PC-3 (cell line): Measurements from ENCODE around the gene NPR3. TPM values are rescaled to one million over a fixed set of nuclear protein-coding genes. Genes with fewer than 3 reads are reported as not detected.

Experiments
- ATAC-seq: fragments of 200-7000 bp; cut with Tn5 transposase; 2 replicates; pipeline ENCODE4 v1.9.1; 2020; ENCODE audit warnings: mild to moderate bottlenecking, moderate library complexity
- BruUV-seq: library from RNA; stranded (reverse); fragments of 400-500 nt; replicated peaks from 2 replicates; lab custom pipeline; 2021; lab: Mats Ljungman, UMichigan
- CTCF ChIA-PET: fragments of 300-600 bp; sonication (Branson Sonifier 250); formaldehyde crosslinking; loops from one replicate; lab custom pipeline; 2022; ENCODE audit warnings: antibody characterized with exemption; lab: Charles Lee
- POLR2A ChIA-PET: fragments of 300-600 bp; sonication (Branson Sonifier 250); formaldehyde crosslinking; loops from one replicate; lab custom pipeline; 2022; ENCODE audit warnings: antibody characterized with exemption; ENCODE audit not compliant: unreplicated experiment; lab: Charles Lee
- DNase-seq: peaks from one replicate; pipeline ENCODE4 v3.0.0-alpha.2; 2015
- H2AFZ ChIP-seq: fragments of 300-600 bp; sonication (generic); 2 replicates; pipeline ENCODE4 v1.6.0; 2016; ENCODE audit warnings: antibody characterized with exemption, low read length
- H3F3A ChIP-seq: fragments of 300-600 bp; sonication (generic); one replicate; pipeline ENCODE4 v1.6.0; 2017; ENCODE audit warnings: antibody characterized with exemption, low read length, control low read depth, mild to moderate bottlenecking; ENCODE audit not compliant: unreplicated experiment
- H3K27ac ChIP-seq: fragments of 300-600 bp; sonication (generic); 2 replicates; pipeline ENCODE4 v1.5.1; 2016; ENCODE audit warnings: mild to moderate bottlenecking, low read length
- H3K27me3 ChIP-seq: fragments of 300-600 bp; sonication (generic); 2 replicates; pipeline ENCODE4 v1.6.1; 2016; ENCODE audit warnings: low read length, mixed read lengths
- H3K36me3 ChIP-seq: fragments of 300-600 bp; sonication (generic); 2 replicates; pipeline ENCODE4 v1.6.1; 2016; ENCODE audit warnings: low read depth, mixed run types, low read length, mixed read lengths
- H3K4me1 ChIP-seq: fragments of 300-600 bp; sonication (generic); 2 replicates; pipeline ENCODE4 v1.5.1; 2016; ENCODE audit warnings: low read length; ENCODE audit not compliant: insufficient read depth
- H3K4me2 ChIP-seq: fragments of 300-600 bp; sonication (generic); 2 replicates; pipeline ENCODE4 v1.6.0; 2016; ENCODE audit warnings: low read length
- H3K4me3 ChIP-seq: fragments of 300-600 bp; sonication (generic); 2 replicates; pipeline ENCODE4 v1.5.1; 2016; ENCODE audit warnings: mild to moderate bottlenecking, low read length, mixed read lengths
- H3K79me2 ChIP-seq: fragments of 300-600 bp; sonication (generic); 2 replicates; pipeline ENCODE4 v1.6.1; 2017; ENCODE audit warnings: low read length, mixed read lengths
- H3K9ac ChIP-seq: fragments of 300-600 bp; sonication (generic); 2 replicates; pipeline ENCODE4 v1.6.0; 2016; ENCODE audit warnings: mild to moderate bottlenecking, low read length
- H3K9me2 ChIP-seq: fragments of 300-600 bp; sonication (generic); replicated peaks from 2 replicates; pipeline ENCODE4 v1.6.1; 2016; ENCODE audit warnings: mixed run types, low read length, mixed read lengths
- H3K9me3 ChIP-seq: fragments of 300-600 bp; sonication (generic); 2 replicates; pipeline ENCODE4 v1.6.1; 2016; ENCODE audit warnings: low read length, mixed read lengths
- H4K20me1 ChIP-seq: fragments of 300-600 bp; sonication (generic); 2 replicates; pipeline ENCODE4 v1.6.1; 2016; ENCODE audit warnings: low read length, mixed read lengths
- CTCF ChIP-seq: fragments of 300-600 bp; sonication (generic); conservative IDR thresholded peaks from 2 replicates; pipeline ENCODE4 v1.5.1; 2017; ENCODE audit warnings: antibody characterized with exemption, low read depth, mild to moderate bottlenecking, low read length
- EZH2 ChIP-seq: fragments of 300-600 bp; sonication (generic); IDR thresholded peaks from one replicate; pipeline ENCODE4 v1.6.1; 2017; ENCODE audit warnings: antibody characterized with exemption, mild to moderate bottlenecking, low read length; ENCODE audit not compliant: unreplicated experiment
- EZH2phosphoT487 ChIP-seq: fragments of 300-600 bp; sonication (generic); IDR thresholded peaks from 2 replicates; pipeline ENCODE4 v1.6.1; 2018; ENCODE audit warnings: mild to moderate bottlenecking, antibody characterized with exemption, low read length, borderline replicate concordance
- intact Hi-C: fragments of 100-400 bp; cut with micrococcal nuclease; formaldehyde crosslinking; loops from 2 replicates; pipeline ENCODE4 v1.9.0; 2023
- total RNA-seq: library from RNA; depleted of rRNA; stranded (reverse); fragments of >200 nt; gene quantifications from 2 replicates; pipeline ENCODE4 v1.2.3, GENCODE V29; 2014; rRNA removed

The NPR3 gene
- total RNA-seq, 1 experiment from 2014 or later = 3.9 TPM

- no peak for DNase-seq
- Histone ChIP-seq H3K9me2 (no peaks in the 10 kb centered on the region), H3F3A (no peaks in the 10 kb centered on the region), H3K9me3 (no peaks in the 10 kb centered on the region), H4K20me1 (no peaks in the 10 kb centered on the region), H2AFZ (no peak overlapping the region), H3K4me1 (peaks cover 30% of the 10 kb centered on the region), H3K4me3 (no peak overlapping the region), H3K4me2 (no peak overlapping the region), H3K27ac (no peak overlapping the region), H3K36me3 (no peaks in the 10 kb centered on the region), H3K27me3 (no peaks in the 10 kb centered on the region), H3K9ac (no peak overlapping the region), H3K79me2 (no peaks in the 10 kb centered on the region)
- intact Hi-C loops = no loop called here
- ChIA-PET POLR2A (no interaction called here), CTCF (no interaction called here)
- TF ChIP-seq EZH2 = no peak
- no peak for TF ChIP-seq CTCF
- TF ChIP-seq EZH2phosphoT487 = no peak
- no peak for ATAC-seq
- no TSS peak for BruUV-seq
These were observed 129.5 kb downstream of the NPR3 start for GRCh38 chr5:32840606-32841005.

Other genes with a start within 250 kb of the NPR3 start
- 185 and 189 TPM in 2 replicates for gene SUB1, start 125.8 kb upstream of the NPR3 start, total RNA-seq